ENCODE measurements around the gene TUBB3. TPM values are rescaled to one million over a fixed set of nuclear protein-coding genes. Genes with fewer than 3 reads are reported as not detected.

TUBB3 gene
- total and polyA plus RNA-seq, 2 of the 8 experiments (the other 6 are each of a cell fraction or from before 2014, with no cell fraction given): 275 to 393 TPM

- no peak for TF ChIP-seq PHF8 (conservative IDR thresholded peaks at IDR 0.05; ENCODE audit: low read depth, low read length)
- TF ChIP-seq, protein P1, sequence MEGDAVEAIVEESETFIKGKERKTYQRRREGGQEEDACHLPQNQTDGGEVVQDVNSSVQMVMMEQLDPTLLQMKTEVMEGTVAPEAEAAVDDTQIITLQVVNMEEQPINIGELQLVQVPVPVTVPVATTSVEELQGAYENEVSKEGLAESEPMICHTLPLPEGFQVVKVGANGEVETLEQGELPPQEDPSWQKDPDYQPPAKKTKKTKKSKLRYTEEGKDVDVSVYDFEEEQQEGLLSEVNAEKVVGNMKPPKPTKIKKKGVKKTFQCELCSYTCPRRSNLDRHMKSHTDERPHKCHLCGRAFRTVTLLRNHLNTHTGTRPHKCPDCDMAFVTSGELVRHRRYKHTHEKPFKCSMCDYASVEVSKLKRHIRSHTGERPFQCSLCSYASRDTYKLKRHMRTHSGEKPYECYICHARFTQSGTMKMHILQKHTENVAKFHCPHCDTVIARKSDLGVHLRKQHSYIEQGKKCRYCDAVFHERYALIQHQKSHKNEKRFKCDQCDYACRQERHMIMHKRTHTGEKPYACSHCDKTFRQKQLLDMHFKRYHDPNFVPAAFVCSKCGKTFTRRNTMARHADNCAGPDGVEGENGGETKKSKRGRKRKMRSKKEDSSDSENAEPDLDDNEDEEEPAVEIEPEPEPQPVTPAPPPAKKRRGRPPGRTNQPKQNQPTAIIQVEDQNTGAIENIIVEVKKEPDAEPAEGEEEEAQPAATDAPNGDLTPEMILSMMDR (IDR thresholded peaks at IDR 0.05; ENCODE audit: control extremely low read depth in 1 of 3, insufficient read depth in 1 of 3, low read depth in 1 of 3, low read length in 3 of 3): no peak
- no peak for TF ChIP-seq CREB1 (IDR thresholded peaks at IDR 0.05)
These were observed 35.9 kb upstream of the TUBB3 start (continued) for GRCh38 chr16:89887243-89887642.
